Embryonic facial prominence (tissue), 1 donor: ENCODE measurements around the gene ERVW-1.
A peak's percentile ranks its signal among the peaks of the same experiment; 100 is the strongest.
"Not testable (repeated sequence)": the region's sequence is repeated elsewhere in the genome, so short reads cannot be mapped to it uniquely, and the experiment has no call there.

Source experiments
- DNase-seq: peaks from one replicate; pipeline ENCODE4 v3.0.0-alpha.2; 2016; ENCODE audit errors: extremely low spot score

ERVW-1 gene

GRCh38 chr7:92475261-92475770 is 2.4 kb downstream of the ERVW-1 start:
- DNase-seq, result not testable (repeated sequence)

DNA sequence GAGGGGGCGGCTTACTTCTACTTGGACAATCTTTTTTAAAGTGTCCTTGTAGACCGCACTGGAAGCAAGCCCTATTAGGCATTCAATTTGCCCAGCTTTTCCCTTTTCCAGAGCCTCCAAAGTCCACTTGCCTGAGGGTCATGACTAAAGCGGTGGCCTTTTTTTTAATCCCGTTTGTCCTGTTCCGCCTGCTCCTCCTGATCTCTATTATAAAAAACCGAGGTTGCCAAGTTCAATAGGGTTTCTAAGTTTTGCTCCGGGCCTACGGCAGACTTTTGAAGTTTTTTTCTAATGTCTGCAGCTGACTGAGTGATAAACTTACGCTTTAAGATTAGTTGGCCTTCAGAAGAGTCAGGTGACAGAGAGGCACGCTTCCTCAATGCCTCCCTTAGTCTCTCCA is 3.8 kb downstream of the ERVW-1 start:
- DNase-seq, result not testable (repeated sequence)

DNA sequence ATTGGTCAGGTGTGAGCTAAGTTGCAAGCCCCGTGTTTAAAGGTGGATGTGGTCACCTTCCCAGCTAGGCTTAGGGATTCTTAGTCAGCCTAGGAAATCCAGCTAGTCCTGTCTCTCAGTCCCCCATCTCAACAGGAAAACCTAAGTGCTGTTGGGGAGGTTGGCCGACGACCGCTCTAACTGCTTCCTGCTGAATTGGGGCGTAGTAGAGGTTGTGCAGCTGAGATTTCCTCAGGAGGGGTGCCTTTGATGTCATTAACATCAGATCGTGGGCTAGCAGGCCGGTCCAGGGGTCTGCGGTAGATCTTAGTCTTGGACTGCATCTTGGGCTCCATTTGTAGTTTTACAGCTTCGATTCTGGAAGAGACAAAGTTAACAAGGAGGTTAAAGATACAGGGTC is 9.2 kb downstream of the ERVW-1 start:
- not testable (repeated sequence) for DNase-seq

DNA sequence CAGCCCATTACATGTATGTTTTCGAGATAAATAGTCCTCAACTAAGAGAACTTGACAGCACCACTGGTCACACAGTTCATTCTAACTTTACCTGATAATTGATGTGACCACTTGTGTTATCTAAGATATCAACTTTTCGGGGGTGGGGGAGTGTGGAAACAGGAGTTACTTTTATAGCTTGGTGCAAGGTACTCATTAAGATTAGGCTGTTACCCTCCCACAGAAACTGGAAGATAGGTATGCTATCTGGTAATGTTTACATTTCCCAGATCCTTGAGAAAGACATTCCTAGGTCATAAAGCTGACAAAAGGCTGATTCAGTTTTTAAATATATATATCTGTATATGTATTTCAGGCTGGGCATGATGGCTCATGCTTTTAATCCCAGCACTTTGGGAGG is 11.1 kb downstream of the ERVW-1 start:
- DNase-seq, result no peak

- DNase-seq, result no peak
These were observed 13.2 kb downstream of the ERVW-1 start for GRCh38 chr7:92464515-92464914.

DNA sequence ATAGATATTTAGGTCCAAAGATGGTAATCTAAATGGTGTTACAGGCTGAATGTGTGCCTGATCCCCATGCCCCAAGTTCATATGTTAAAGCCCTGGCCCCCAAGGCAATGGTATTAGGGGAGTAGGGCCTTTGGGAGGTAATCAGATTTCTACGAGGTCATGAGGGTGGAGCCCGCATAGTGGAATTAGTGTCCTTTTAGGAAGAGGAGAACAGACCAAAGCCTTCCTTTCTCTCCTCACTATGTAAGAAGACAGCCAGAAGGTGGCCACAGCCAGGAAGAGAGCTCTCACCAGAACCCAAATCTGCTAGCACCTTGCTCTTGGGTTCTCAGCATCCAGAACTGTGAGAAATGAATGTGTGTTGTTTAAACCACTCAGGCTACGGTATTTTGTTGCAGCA is 15.2 kb downstream of the ERVW-1 start:
- DNase-seq, result no peak

GRCh38 chr7:92461027-92462003 is 16.4 kb downstream of the ERVW-1 start:
- DNase-seq, result no peak

- DNase-seq, result no peak
These were observed 17.2 kb downstream of the ERVW-1 start for GRCh38 chr7:92460510-92460909.

GRCh38 chr7:92460109-92460508 is 17.6 kb downstream of the ERVW-1 start:
- no peak for DNase-seq

DNA sequence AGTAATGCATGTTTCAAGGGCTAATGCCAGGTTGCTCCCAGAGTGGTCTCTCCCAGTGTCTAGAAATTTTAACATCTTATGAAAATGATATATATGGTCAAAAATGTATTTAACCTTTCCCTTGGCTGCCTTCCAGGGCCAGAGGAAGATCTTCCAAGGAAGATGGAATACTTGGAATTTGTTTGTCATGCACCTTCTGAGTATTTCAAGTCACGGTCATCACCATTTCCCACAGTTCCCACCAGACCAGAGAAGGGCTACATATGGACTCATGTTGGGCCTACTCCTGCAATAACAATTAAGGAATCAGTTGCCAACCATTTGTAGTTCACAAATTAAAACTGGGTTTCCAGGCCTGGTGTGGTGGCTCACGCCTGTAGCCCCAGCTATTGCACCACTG is 21.5 kb downstream of the ERVW-1 start:
- no peak for DNase-seq

- DNase-seq, result no peak
These were observed 26.1 kb downstream of the ERVW-1 start for GRCh38 chr7:92451645-92452044.

DNA sequence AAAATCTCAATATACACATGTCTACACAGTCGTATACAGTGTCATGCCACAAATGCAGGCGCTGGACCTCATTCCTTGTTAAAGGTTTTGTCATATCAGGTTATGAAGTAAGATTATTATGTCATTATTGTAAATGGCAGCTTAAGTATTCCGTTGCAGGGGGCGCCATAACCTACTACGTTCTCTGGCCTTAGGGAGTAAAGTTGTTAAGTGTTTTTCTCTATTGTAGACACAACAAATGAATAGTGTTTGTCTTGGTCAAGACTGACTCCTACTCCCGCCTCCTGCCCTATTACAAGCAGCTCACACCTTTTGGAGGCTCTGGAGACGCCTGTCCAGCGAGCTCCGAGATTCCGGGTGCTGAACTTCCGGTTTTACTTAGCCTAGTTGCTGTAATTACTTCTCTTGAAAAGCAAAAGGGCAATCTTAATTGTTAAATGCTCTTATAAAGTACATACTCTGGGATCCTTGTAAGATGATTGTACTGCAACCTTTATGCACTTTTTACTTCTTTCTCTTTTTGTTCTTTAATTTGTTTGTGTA is 29.5 kb downstream of the ERVW-1 start:
- DNase-seq, result no peak

DNA sequence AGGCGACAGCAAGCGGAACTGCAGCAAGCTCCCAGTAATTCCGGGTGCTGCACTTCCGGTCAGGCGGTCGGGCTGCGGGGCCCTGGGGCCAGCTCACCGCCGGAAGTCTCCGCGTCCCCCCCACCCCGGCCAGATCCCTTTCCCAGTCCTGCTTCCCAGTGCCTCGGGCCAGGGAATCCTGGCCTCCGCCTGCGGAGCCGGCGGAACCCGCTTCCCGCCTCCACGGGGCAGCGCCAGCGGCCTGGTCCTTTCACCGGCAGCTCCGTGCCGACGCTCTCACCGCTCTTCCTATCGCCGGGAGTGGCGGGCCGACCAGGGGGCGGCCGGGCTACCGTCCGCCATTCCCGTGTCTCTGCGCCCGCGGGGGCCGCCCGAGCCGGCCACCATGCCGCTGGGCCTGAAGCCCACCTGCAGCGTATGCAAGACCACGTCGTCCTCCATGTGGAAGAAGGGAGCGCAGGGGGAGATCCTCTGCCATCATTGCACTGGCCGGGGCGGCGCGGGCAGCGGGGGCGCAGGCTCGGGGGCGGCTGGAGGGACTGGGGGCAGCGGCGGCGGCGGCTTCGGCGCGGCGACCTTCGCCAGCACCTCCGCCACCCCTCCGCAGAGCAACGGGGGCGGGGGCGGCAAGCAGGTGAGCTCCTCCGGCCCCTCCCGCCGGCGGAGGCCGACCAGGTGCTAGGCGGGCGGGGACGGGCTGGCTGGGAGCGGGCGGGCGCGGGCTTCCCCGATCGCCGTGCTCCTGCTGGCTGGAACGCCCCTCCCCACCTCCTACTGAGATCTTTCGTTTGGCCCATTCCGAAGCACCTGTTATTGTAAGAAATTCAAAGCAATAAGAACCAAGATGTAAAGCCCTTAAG is 30.2 kb downstream of the ERVW-1 start, which contains the start of gene GATAD1:
Gene GATAD1 (plus strand): TSS at position 138 of the 860 bp plus-strand sequence. CDS start 248 bp downstream, at position 386.
- DNase-seq, result peak; percentile 84

DNA sequence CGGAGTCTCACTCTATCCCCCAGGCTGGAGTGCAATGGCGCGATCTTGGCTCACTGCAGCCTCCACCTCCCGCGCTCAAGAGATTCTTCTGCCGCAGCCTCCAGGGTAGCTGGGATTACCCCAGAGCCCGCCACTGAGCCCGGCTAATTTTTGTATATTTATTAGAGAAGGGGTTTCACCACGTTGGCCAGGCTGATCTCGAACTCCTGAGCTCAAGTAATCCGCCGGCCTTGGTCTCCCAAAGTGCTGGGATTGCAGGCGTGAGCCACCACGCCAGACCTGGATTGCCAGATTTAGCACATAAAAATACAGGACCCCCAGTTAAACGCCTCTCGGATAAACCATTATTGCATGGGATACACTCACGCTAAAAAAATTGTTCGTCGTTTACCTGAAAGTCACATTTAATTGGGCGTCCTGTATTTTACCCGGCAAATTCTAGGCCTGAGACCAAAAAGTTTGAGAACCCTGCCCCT is 30.8 kb downstream of the ERVW-1 start:
- no peak for DNase-seq

- not testable (repeated sequence) for DNase-seq
These were observed 35.0 kb downstream of the ERVW-1 start for GRCh38 chr7:92442720-92443119.

DNA sequence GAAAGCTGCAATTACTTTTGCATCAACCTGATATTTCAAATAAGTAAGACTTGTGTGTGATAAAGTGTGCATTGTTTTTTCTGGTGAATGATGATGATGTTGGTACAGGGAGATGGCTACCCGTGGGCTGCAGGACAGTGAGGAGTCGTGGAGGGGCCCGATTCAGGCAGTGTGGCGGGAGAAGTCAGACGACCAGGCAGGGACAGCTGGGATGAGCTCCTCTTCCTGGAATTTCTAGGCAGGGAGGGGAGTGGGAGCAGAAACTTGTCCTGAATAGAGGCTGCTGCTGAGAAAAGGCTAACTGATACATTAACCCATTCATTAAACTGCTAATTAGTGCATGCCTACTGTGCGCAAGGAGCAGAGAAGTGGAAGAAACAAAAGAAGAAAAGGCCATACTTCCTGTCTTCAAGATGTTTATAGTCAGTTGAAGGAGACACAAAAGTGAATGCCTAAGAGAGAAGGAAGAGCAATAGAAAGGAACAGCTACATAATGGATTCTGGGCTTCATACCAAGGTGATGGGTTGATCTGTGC is 39.7 kb downstream of the ERVW-1 start:
- no peak for DNase-seq

- DNase-seq, result no peak
These were observed 40.9 kb downstream of the ERVW-1 start for GRCh38 chr7:92436612-92437445.

- DNase-seq, result no peak
These were observed 42.2 kb downstream of the ERVW-1 start for GRCh38 chr7:92435542-92435941.

DNA sequence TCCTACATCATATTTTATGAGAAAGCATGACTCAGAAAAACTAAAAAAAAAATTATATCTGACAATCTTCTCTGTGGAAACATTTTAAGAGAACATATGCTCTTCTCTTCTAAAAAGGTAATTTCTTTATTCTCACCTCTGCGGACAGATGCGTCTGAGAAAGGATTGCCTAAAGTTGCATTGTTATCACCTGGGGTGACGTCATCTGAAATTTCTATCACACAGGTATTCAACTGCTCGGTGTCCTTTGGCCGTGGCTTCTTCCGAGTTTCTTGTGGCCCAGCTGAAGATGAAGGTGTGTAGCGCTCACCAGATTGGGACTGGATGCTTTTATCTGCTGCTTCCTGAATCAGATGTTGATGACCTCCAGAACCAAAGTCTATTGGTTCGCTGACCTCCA is 44.7 kb downstream of the ERVW-1 start:
- DNase-seq, result no peak

- DNase-seq, result no peak
These were observed 45.3 kb downstream of the ERVW-1 start for GRCh38 chr7:92432299-92432946.
